ENCODE results near the gene MITF.
"Not testable (repeated sequence)": the region's sequence is repeated elsewhere in the genome, so short reads cannot be mapped to it uniquely, and the experiment has no call there.

MITF gene

DNA sequence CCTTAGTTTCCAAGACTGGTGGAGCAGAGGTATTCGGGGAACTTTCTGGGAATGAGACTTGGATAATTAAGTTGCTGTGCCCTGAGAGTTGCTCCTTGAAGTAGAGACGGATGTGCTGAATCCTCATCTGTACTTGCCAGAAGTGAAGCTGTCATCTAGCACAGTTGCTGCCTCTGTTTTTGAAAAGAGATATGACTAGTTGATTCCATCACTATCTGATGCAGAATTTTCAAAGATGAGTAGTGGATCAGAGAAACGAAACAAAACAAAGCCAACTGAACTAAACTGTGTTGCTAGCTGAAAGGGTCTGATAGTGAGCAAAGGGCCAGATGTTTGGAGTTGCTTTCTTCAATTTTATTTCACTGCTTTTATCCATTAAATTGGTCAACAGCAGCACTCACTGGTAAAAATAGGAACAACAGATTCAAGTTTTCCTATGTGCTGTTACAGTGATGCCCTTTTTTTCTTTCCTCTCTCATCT, 52.7 kb downstream of the MITF start:
- DNase-seq = no peak

- DNase-seq = not testable (repeated sequence)
Measured at GRCh38 chr3:69796126-69796525, 56.9 kb downstream of the MITF start.

GRCh38 chr3:69803681-69804270, 64.5 kb downstream of the MITF start:
- no peak for DNase-seq

GRCh38 chr3:69805491-69805890, 66.2 kb downstream of the MITF start:
- no peak for DNase-seq

DNA sequence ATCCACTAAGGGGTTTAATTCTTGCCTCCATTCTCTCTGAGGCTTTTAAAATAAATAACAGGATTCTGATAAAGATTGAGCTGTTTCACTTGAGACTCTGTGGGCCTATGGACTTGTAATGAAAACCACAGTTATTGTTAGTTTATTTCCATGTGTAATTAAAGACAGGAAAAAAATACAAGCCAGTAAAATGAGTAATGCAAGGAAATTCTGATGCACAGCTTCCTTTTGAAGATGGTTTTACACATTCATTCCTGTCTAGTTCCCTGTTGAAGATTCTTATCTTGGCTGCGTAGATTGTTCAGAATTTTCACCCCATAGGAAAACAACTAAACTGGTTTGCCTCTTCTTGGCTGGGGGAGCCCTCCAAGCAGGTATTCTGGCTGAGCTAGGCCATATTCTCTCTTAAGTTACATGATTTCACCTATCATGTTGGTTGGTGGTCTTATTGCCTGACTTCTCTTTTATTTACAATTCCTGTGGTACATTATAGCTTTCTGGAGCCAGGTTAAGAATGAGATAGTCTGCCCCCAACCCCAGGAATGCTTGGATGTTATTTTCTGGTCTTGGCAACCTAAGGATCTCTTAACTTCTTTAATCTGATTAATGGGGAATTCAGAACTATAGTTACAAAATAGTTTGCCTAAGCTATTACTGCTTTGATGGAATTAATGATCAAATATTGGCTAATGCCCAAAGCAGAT, 67.6 kb downstream of the MITF start:
- no peak for DNase-seq

DNA sequence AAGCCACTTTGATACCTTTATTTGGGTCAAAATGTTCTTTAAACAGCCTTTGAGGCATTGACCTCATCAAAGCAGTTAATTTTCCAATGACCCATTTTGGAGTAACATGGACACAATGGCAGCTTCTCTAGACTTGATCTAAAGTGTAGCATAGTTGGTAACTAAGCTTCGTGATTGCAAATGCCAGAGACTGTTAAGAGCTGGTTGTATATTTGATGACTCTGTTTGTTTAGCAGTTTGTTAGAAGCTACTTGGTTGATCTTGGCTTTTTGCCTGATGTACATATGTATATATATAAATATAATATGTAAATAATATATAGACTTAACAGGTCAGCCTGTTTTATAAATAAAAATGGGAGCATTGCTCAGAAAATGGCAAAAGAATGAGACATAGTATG, 68.4 kb downstream of the MITF start:
- no peak for DNase-seq

DNA sequence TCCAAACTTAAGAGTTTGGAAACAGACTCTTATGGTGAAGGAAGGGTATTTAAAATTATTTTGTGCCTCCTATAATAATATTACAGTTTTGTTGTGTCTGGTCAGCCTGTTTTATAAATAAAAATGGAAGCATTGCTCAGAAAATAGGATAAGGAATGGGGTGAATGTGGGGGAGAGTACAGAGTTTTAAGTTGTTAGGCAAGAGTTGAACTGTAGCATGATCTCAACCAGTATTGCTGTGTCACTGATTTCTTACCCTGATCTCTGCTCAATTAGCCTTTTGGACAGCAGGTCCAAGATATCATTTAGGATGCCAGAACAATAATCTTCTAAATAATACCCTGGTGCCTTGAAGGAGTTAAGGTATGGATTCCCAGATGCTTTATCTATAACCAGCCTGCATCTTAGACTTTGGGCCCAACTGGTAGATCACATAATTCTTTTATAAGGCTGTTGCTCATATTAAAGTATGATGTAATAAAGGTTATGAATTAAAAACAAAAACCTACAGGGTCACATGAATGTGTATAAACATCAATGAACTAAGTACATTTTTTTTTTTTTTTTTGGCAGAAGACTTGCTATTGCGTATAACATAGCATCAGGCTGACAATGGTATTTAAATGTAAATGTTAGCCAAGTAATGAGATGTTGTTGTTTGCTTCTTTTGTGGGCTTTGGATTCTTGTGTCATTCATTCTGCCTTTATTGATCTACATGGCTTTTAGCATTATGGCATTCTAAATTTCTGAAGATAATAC, 70.0 kb downstream of the MITF start:
- no peak for DNase-seq

- no peak for DNase-seq
Measured at GRCh38 chr3:69811452-69812401, 72.5 kb downstream of the MITF start.

GRCh38 chr3:69815970-69816369, 76.7 kb downstream of the MITF start:
- DNase-seq = no peak

DNA sequence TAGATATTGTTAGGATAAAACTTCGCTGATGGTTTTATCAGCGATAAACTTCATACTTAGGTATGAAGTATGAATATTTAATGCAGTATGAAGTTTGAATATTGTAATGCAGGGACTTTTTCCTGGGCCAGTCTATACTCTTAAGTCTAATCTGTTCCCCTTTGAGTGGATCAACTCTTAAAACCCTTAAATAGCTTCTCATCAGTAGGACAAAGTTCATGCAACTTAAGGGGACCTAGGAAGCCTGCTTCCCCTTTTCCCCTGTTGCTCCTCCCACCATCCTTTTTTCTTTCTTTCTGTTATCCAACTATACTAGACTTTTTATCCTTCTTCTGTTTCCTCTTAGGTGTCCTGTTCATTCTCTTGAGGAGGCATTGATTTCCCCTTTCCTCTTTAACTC, 78.7 kb downstream of the MITF start:
- no peak for DNase-seq

- no peak for DNase-seq
Measured at GRCh38 chr3:69819282-69819681, 80.0 kb downstream of the MITF start.

DNA sequence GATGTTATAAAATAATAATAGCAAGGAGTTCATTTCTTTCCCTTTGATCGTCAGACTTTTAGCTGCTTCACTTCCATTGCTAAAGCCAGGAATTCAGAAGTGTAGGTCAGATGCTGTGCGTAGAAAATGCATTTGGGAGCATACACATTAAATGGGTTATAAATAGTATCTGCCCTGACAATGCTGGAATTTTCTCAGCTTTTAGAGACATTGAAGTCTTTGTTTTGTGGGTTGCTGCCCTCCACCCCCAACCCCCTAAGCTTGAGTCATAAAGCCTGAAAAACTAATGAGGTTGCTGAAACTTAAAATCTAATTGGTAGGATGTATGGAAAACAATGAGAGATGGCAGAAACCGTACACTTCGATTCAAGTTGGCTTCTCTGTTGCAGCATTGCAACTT, 81.9 kb downstream of the MITF start:
- no peak for DNase-seq

DNA sequence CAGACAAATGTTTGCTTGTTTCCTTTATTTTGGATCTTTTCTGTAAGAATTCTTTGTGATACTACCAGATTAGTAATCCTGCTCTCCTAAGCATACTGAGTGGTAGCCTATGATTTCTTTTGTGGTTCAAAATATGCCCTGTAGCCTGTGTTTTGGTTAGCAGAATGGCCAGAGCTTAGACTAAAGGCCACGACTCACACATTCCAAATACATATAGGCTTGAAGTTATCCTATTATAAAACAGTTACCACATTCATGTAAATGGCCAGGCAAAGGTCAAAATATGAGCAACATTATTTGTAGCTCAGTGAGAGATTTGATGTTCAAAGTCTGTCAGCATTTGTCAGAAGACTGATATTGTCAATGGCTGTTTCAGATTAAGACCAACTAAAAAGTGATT, 84.5 kb downstream of the MITF start:
- no peak for DNase-seq

DNA sequence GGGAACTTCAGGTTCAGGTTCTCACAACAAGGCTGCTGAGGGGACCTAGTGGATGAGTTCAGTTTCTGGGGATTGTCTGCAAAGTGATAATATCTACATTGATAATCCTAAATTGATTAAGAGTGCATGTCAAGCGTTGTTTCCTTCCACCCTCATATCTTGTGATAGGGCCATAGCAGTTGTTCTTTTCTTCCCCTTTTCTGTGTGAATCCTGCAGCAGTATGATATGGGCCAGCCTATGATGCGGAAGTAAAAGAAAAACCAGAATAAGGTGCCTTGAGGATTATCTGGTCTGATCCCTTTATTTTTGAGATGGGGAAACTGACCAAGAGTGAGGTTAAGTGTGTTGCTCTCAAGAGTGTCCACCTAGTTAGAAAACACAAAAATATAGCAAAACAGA, 86.2 kb downstream of the MITF start:
- DNase-seq = no peak

GRCh38 chr3:69827127-69827526, 87.9 kb downstream of the MITF start:
- DNase-seq = no peak

GRCh38 chr3:69828817-69829216, 89.6 kb downstream of the MITF start:
- no peak for DNase-seq

DNA sequence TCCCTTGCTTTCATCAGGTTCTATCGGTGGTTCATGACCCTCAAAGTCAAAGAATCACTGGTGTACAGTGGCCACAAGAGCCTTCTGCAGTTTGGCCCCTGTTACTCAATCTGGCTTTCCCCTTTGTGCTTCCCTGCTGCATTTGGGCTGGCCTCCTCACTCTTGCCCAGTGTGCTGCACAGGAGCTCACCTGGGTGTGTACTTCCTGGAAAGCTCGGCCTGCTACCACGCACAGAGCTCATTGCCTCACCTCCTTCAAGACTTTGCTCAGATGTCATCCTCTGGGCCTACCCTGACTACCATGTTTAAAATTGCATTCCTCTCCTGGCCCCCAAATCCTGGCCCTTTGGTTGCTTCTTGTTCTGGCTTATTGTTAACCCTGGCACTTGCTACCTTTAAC, 90.9 kb downstream of the MITF start:
- DNase-seq = no peak

DNA sequence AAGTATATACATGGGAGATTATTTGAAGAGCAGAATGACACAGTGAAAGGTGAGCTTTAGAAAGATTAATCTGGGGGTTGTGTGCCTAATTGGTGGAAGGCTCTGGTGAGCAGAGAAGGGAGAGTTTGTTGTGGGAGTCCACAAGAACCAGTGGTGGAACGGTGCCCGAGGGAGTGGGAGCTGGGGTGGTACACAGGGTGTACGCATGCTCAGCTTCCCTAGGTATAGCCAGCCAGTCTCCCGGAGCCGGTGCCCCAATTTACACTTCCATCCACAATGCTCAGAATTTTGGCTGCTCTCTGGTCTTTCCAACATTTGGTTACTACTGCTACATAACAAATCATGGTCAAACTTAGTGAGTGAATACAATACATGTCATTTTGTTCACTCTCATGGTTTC, 92.5 kb downstream of the MITF start:
- no peak for DNase-seq

DNA sequence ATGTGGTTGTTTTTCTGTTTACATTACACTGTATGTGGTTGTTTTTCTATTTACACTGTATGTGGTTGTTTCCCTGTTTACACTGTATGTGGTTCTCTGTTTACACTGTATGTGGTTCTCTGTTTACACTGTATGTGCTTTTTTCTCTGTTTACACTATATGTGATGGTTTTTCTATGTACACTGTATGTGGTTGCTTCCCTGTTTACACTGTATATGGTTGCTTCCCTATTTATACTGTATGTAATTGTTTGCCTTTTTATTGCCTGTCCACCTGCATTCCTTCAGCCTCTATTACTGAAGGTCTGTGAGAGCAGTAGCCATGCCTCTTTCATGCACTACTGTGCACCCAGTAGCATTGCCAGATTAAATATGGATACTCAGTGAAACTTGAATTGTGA, 94.3 kb downstream of the MITF start:
- DNase-seq = no peak

- DNase-seq = no peak
Measured at GRCh38 chr3:69838217-69838616, 99.0 kb downstream of the MITF start.

DNA sequence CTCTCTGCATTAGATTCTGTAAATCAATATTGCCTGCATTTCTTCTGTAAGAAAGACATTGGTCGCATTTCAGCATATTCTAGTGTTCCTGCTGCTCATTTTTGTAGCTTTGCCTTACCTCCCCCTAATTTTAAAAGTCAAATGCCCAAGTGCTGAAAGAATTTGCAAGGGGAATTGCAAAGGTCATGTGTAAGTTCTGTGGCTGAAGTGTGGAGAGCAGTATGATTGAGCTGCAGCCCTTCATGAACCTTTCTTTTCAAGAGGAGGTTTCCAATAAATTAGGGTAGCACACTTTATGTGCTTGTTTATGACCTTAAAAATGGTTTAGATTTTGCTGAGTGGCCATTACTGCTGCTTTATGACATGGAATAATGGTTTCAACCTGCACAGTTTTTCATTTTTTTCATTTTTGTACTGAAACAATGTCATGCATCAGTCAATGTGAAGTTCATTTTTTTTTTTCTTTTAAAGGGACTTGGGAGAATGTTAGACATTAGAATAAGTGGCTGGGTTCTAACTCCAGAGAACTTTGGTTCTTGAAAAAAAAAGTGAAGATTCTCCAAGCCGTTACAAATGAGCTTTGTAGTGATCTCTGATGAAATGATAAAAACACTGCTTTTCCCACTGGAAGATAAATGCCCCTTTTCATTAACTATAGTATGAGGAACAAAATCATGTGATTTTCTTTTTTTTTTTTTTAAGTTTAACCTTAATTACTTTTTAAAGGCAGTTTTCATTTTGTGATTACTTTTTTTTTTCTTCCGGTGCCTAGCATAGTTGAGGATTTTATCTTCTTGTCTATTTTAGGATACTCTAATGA, 99.6 kb downstream of the MITF start:
- DNase-seq = no peak

GRCh38 chr3:69842351-69842750, 103.1 kb downstream of the MITF start:
- DNase-seq = no peak

All from GOT3 (cell line).